Adrenal gland (tissue), 12 donors: ENCODE data around the gene ESRP2. TPM values are rescaled to one million over a fixed set of nuclear protein-coding genes. Genes with fewer than 3 reads are reported as not detected.

Experiments used
- DNase-seq, 7 donors: peaks; one replicate each; pipeline ENCODE4 v3.0.0-alpha.2; 2019 to 2020
- H3K27ac ChIP-seq, 5 donors: fragments of 200-600 bp; sonication (generic) in 4 of 5; 1 replicate in 3 of 5; 2 replicates in 2 of 5; pipeline versions ENCODE4 v1.5.1 to v1.8.0; 2016 to 2020; ENCODE audit warnings: mild to moderate bottlenecking in 1 of 5
- H3K27me3 ChIP-seq: fragments of 200-600 bp; 2 replicates; pipeline ENCODE4 v1.8.0; 2021
- H3K36me3 ChIP-seq, 2 donors: fragments of 200-600 bp; replicated peaks in 1 of 2; 1 replicate in 1 of 2; 2 replicates in 1 of 2; pipeline versions ENCODE4 v1.5.1 to v1.8.0; 2018 to 2022
- H3K4me1 ChIP-seq, 2 donors: fragments of 200-600 bp; replicated peaks in 1 of 2; 1 replicate in 1 of 2; 2 replicates in 1 of 2; pipeline versions ENCODE4 v1.5.1 to v1.8.0; 2018 to 2021
- H3K4me3 ChIP-seq, 4 donors: fragments of 200-600 bp; sonication (generic) in 3 of 4; one replicate each; pipeline ENCODE4 v1.5.1; 2016 to 2018
- H3K9me3 ChIP-seq, 3 donors: fragments of 200-600 bp; sonication (generic) in 1 of 3; replicated peaks in 1 of 3; 1 replicate in 2 of 3; 2 replicates in 1 of 3; pipeline versions ENCODE4 v1.5.1 to v1.8.0; 2016 to 2021
- POLR2A ChIP-seq, 2 donors: fragments of 450-650 bp; IDR thresholded peaks; one replicate each; pipeline ENCODE4 v1.6.1; 2017; ENCODE audit warnings: antibody characterized with exemption in 2 of 2, mild to moderate bottlenecking in 2 of 2, moderate library complexity in 1 of 2
- WGBS, 4 donors: extraction: QIAGEN DNeasy Blood & Tissue Kit in 2 of 4; methylation state at CpG; one replicate each; pipeline versions ENCODE4 v1.1.5 to v1.1.7; 2013 to 2017; 5-methylcytosine and 5-hydroxymethylcytosine counted together
- intact Hi-C, 2 donors: fragments of 100-400 bp; cut with DNase I; formaldehyde crosslinking; loops; one replicate each; pipeline versions ENCODE4 v1.14.1 to v1.15.0; 2022 to 2023
- polyA plus RNA-seq, 3 donors: library from polyadenylated mRNA; stranded (reverse); fragments of 200-250 nt in 2 of 3; fragments of 350-450 nt in 1 of 3; fragmentation: Illumina TruSeq in 1 of 3; extraction: RNeasy Lipid Tissue Mini Kit (QIAGEN cat#74804) in 1 of 3; gene quantifications; one replicate each; pipeline ENCODE4 v1.2.3, GENCODE V29; 2013 to 2014
- total RNA-seq, 9 donors: library from RNA; depleted of rRNA in 4 of 9; stranded (reverse); fragments of >200 nt in 4 of 9; fragments of 120-200 nt in 1 of 9; fragmentation: NEBNext Ultra II Directional in 1 of 9; extraction: Animal tissue kit (Norgen Biotek cat#: 25700) in 1 of 9; gene quantifications; one replicate each; pipeline versions ENCODE4 v1.1.0 to v1.2.4, GENCODE V29; 2013 to 2023
- TF ChIP-seq, protein P1 (sequence below), 6 experiments: fragments of 450-650 bp in 4 of 6; fragments of 200-600 bp in 2 of 6; sonication (generic) in 1 of 6; IDR thresholded peaks; 1 replicate in 5 of 6; 2 replicates in 1 of 6; pipeline versions ENCODE4 v1.5.1 to v1.8.0; 2016 to 2021; ENCODE audit warnings: antibody characterized with exemption in 6 of 6, mild to moderate bottlenecking in 2 of 6, moderate library complexity in 1 of 6
- donor health status: healthy with polysubstance abuse.
- donor health status: Bipolar disorder and iron deficiency.
- donor health status: DM: yes; HTN: yes; CAD: no.
- donor health status: DM: no; HTN: no; CAD: no.
- donor health status: DM: no; HTN: no; CAD: no.
- donor health status: DM: yes; HTN: yes; CAD: no.

ESRP2 gene
- total and polyA plus RNA-seq, 12 donors: 0.13 to 2.2 (median 0.43) TPM

DNA sequence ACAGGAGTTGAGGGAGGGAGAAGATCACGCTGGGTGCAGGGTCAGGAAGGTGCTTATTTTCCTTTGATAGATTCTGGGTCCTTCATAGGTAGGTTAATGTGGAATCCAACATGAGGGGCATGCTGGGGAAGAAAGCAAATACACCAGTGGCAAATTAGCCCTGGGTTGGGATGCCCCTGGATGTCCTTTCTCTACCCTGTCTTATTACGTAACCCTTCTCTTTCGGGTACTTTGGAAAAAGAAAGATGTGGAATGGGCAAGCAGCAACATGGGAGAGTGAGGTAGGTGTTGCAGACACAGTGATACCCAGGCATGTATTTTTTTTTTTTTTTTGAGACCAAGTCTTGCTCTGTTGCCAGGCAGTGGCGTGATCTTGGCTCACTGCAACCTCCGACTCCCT lies 37.5 kb upstream of the ESRP2 start:
- TF ChIP-seq POLR2A (IDR thresholded peaks at IDR 0.05): no peak
- TF ChIP-seq, protein P1, sequence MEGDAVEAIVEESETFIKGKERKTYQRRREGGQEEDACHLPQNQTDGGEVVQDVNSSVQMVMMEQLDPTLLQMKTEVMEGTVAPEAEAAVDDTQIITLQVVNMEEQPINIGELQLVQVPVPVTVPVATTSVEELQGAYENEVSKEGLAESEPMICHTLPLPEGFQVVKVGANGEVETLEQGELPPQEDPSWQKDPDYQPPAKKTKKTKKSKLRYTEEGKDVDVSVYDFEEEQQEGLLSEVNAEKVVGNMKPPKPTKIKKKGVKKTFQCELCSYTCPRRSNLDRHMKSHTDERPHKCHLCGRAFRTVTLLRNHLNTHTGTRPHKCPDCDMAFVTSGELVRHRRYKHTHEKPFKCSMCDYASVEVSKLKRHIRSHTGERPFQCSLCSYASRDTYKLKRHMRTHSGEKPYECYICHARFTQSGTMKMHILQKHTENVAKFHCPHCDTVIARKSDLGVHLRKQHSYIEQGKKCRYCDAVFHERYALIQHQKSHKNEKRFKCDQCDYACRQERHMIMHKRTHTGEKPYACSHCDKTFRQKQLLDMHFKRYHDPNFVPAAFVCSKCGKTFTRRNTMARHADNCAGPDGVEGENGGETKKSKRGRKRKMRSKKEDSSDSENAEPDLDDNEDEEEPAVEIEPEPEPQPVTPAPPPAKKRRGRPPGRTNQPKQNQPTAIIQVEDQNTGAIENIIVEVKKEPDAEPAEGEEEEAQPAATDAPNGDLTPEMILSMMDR (IDR thresholded peaks at IDR 0.05): no peak
- intact Hi-C loops: no loop called here
- Histone ChIP-seq H3K27me3 (no peaks in the 10 kb centered on the region), H3K4me3 (no peak overlapping the region), H3K4me1 (peaks cover 42 to 43% of the 10 kb centered on the region in 2 donors), H3K27ac (peak overlapping the region in 1 of 5 donors; percentile 59), H3K36me3 (peaks cover 0 to 15% of the 10 kb centered on the region in 2 donors), H3K9me3 (no peaks in the 10 kb centered on the region)
- DNase-seq: no peak
- WGBS, 4 donors: 92 to 94% (median 93%) methylated on average over 5 of the region's 5 CpGs

DNA sequence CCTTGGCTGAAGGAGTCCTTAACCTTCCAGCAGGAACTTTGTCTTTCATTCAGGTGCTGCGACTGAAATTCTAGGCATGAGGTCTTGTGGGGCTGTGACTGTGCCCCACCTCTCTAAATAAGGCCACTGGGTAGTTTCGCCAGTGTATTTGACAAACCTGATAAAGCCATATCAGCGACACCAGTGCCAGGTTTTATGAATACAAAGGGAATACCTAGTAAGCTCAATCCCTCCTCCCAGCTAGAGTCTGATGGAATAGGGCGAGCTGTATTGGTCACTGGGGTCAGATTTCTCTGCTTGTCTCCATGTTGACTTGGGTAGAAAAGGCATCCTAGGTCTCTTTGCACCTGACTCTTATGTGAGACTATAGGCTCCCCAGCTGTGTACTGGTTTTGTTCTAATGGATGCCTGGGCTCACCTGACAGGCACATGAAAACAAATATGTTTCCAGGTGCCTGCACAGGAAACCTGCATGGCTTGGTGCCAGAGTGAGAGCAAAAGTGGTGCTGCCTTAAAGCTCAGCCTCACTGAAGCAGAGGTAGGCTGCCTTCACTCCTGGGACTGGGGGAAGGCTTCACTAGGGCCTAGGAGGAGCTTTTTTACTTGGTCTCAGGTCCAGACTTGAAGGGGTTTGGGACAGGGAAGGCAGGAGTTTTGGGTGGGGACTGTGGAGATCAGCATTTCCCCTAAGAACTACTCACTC lies 36.7 kb upstream of the ESRP2 start:
- no peaks in the 10 kb centered on the region for H3K27me3 ChIP-seq
- WGBS, 4 donors: 71 to 86% (median 78%) methylated on average over 4 of the region's 4 CpGs
- H3K9me3 ChIP-seq: no peaks in the 10 kb centered on the region
- no peak for DNase-seq
- no peak for TF ChIP-seq POLR2A (IDR thresholded peaks at IDR 0.05)
- TF ChIP-seq, protein P1 (IDR thresholded peaks at IDR 0.05): no peak
- H3K4me3 ChIP-seq: no peak overlapping the region
- H3K36me3 ChIP-seq: peaks cover 0 to 15% of the 10 kb centered on the region in 2 donors
- peaks cover 43 to 46% of the 10 kb centered on the region in 2 donors for H3K4me1 ChIP-seq
- intact Hi-C loops: no loop called here
- H3K27ac ChIP-seq: peak overlapping the region in 3 of 5 donors; percentile 59 to 86 (median 81)

DNA sequence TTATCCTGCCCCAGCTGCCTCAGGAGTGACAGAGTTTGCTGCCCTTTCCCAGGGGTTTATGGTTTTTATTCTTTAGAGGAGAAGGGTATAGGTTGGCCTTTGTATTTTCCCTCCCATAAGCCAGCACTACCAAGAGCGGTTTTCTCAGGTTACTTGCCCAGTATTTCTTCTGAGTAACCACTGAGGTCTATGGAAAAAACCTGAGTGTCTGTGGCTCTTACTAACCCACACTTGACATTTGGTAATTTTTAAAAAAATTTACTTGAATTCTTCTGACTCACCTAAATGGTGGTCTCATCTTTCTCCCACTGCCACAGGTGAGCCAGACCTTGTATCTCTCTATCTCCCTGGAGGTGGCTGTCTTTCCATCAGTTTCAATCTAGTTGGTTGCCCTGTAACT lies 34.4 kb upstream of the ESRP2 start:
- TF ChIP-seq POLR2A (IDR thresholded peaks at IDR 0.05): no peak

DNA sequence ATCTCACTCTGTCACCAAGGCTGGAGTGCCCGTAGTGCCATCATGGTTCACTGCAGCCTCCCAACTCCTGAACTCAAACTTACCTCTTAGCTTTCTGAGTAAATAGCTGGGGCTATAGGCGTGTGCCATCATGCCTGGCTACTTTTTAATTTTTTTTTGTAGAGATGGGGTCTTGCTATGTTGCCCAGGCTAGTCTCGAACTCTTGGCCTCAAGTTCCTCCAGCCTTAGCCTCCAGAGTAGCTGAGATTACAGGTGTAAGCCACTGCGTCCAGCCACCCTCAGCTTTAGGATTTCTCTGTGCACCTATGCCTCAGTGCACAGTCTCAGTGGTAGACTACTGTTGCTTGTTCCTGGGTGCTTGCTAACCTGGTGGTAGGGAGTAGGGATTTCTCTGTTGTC lies 33.9 kb upstream of the ESRP2 start:
- Histone ChIP-seq H3K27me3 (no peaks in the 10 kb centered on the region), H3K36me3 (peaks cover 0 to 13% of the 10 kb centered on the region in 2 donors), H3K9me3 (no peaks in the 10 kb centered on the region), H3K4me1 (peaks cover 40 to 44% of the 10 kb centered on the region in 2 donors), H3K27ac (peak overlapping the region in 2 of 5 donors; percentile 81 to 86), H3K4me3 (no peak overlapping the region)
- intact Hi-C loops: no loop called here
- 95 to 98% (median 97%) methylated on average over 4 of the region's 4 CpGs for WGBS, 4 donors
- TF ChIP-seq, protein P1 (IDR thresholded peaks at IDR 0.05): no peak
- no peak for TF ChIP-seq POLR2A (IDR thresholded peaks at IDR 0.05)
- no peak for DNase-seq

More for the DNA sequence above, 34.4 kb upstream of the ESRP2 start:
- H3K27ac ChIP-seq: peak overlapping the region in 4 of 5 donors; percentile 64 to 86 (median 82)
- peaks cover 40 to 43% of the 10 kb centered on the region in 2 donors for H3K4me1 ChIP-seq
- intact Hi-C loops: no loop called here
- peaks cover 0 to 15% of the 10 kb centered on the region in 2 donors for H3K36me3 ChIP-seq
- H3K9me3 ChIP-seq: no peaks in the 10 kb centered on the region
- no peak overlapping the region for H3K4me3 ChIP-seq
- 0 to 45% (median 0%) methylated on average over 1 of the region's 1 CpG for WGBS, 4 donors
- H3K27me3 ChIP-seq: no peaks in the 10 kb centered on the region
- DNase-seq: no peak
